Right ventricle myocardium superior (tissue), 1 donor: ENCODE measurements around the gene ZNF549. TPM values are rescaled to one million over a fixed set of nuclear protein-coding genes. Genes with fewer than 3 reads are reported as not detected.
A peak's percentile ranks its signal among the peaks of the same experiment; 100 is the strongest.
"Not testable (repeated sequence)": the region's sequence is repeated elsewhere in the genome, so short reads cannot be mapped to it uniquely, and the experiment has no call there.

Experiments
- ATAC-seq: fragments of 200-7000 bp; cut with Tn5 transposase; one replicate; pipeline ENCODE4 v1.9.1; 2020; ENCODE audit warnings: mild to moderate bottlenecking; ENCODE audit not compliant: poor library complexity
- DNase-seq: peaks from one replicate; pipeline ENCODE4 v3.0.0-alpha.2; 2020
- intact Hi-C: fragments of 100-400 bp; cut with DNase I; formaldehyde crosslinking; loops from one replicate; pipeline ENCODE4 v1.11.2; 2022
- long read RNA-seq: library from polyadenylated mRNA; unstranded; transcript quantifications from one replicate; pipeline ENCODE4 v2.0.0, GENCODE V29; 2021
- total RNA-seq: library from RNA; stranded (reverse); fragmentation: NEBNext Ultra II Directional; extraction: Animal tissue kit (Norgen Biotek cat#: 25700); gene quantifications from one replicate; pipeline ENCODE4 v1.2.1, GENCODE V29; 2021
- donor health status: DM: no; HTN: yes; CAD: no; lungs with severe emphysema.

The ZNF549 gene
- total RNA-seq: 4.2 TPM
- long read RNA-seq, full-length matches to known transcripts: 8 of 8 reads
- long read RNA-seq, partial matches to known transcripts: 0 of 8 reads
- long read RNA-seq, other reads (novel, unspliced or antisense): 0 of 8 reads

DNA sequence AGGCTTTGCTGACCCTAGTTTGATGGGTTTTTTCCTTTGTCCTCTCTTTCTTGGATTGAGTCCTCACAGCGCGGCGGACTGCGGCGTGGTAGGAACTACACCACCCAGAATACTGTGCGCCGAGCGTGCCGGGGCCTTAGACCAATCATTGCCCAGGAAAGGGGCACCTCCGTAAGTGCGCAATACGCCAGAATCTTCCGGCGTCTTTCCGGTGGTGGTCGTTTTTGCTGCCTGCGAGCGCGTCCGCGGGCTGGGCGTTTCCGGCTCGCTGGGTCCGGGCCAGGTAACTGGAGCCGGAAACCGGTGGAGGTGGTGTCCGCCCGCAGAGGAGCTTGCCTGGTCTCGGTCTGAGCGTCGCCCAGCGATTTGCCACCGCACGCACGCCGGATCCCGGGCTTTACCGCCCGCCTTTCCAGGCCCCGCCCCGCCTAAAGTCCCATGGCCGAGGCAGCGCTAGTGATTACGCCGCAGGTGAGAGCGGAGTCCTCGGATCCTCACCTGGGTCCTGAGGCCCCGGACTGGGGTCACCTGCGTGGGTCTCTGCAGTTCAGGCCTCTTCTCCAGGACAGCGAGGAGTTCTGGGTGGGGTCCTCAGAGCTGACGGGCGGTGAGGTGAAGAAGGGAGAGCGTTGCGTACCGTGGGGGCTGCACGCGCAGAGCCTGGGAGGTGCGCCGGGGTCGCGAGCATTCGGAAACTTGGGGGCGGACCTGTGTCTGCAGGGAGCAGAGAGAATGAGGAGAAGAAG is at the start of gene ZNF549:
Gene ZNF549 (plus strand): TSS at position 221 of the 746 bp plus-strand sequence. CDS start 218 bp downstream, at position 439.
- DNase-seq (peak; percentile 92), ATAC-seq (peak; percentile 100)
- intact Hi-C loops: no loop called here

DNA sequence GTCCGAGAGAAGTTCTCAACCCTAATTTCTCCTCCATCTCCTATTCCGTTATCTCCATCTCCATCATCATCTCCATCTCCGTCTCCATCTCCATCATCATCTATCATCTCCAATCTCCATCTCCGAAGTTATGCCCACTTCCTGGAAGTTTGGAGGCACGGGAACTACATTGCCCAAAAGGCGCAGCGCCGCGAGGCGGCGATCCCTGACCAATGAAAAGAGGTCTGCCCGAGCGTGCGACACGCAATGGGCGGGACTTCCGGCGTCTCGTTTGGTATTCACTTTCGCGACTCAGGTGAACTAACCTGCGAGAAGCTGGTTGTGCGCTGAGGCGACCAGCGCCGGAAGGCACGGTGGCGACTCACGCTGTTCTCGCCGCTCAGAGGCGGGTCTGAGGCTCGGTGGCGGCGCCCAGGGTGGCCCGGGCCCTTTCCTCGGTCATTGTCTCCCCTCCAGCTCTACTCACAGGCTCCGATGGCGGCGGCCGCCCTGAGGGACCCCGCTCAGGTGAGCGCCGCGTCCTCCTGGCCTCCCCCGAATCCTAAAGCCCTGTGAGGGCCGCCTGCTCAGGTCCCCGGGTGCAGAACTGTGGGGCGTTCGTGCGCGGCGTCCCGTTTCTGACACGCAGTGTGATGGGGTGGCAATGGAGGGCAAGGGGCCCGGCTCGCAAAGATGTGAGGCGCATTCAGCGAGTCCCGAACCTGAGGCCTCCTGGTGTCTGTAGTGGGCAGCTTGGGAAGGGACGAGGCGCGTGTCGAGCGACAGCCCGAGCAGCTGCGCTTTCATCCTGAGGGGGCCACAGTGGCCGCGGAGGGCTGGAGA is 39.5 kb upstream of the ZNF549 start, which contains the start of gene ZNF419:
Gene ZNF419 (plus strand): TSS at position 274 of the 822 bp plus-strand sequence. CDS start 201 bp downstream, at position 475.
- ATAC-seq: peak; percentile 100

DNA sequence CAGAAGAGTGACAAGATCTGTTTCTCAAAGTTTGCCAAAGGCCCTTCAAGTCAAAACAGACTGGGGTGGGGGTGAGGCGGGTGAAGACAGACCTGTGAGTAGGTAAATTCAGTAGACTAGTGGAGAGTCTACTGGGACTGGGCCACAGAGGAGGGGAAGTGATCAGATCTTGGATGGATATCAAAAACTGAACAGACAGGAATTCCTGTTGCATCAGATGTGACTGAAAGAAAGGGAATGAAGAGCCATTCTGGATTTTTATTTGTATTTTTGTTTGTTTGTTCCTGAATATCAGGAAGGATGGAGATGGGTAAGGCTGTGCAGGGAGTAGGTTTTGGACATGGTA is 38.9 kb upstream of the ZNF549 start:
- DNase-seq, intact Hi-C loops: not testable (repeated sequence)
- ATAC-seq: peak; percentile 28

More for the DNA sequence above, 39.5 kb upstream of the ZNF549 start, which contains the start of gene ZNF419:
- intact Hi-C loops: not testable (repeated sequence)
- DNase-seq: peak; percentile 95

DNA sequence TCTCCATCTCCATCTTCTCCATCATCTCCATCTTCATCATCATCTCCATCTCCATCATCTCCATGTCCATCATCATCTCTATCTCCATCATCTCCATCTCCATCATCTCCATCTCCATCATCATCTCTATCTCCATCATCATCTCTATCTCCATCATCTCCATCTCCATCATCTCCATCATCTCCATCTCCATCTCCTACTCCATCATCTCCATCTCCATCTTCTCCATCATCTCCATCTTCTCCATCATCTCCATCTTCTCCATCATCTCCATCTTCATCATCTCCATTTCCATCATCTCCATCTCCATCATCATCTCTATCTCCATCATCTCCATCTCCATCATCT is 27.9 kb upstream of the ZNF549 start:
- DNase-seq, ATAC-seq, intact Hi-C loops: not testable (repeated sequence)

DNA sequence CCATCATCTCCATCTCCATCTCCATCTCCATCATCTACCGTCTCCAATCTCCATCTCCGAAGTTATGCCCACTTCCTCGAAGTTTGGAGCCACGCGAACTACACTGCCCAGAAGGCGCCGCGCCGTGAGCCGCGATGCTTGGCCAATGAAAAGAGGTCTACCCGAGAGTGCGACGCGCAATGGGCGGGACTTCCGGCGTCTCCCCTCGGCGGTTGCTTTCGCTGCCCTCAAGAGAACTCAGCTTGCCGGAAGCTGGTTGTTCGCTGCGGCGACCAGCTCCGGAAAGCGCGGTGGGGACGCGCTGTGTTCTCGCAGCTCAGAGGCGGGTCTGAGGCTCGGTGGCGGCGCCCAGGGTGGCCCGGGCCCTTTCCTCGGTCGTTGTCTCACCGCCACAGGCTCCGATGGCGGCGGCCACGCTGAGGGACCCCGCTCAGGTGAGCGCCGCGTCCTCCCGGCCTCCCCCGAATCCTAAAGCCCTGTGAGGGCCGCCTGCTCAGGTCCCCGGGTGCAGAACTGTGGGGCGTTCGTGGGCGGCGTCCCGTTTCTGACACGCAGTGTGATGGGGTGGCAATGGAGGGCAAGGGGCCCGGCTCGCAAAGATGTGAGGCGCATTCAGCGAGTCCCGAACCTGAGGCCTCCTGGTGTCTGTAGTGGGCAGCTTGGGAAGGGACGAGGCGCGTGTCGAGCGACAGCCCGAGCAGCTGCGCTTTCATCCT is 27.3 kb upstream of the ZNF549 start, which contains the start of gene ZNF773:
Gene ZNF773 (plus strand): TSS at position 259 of the 716 bp plus-strand sequence. CDS start 143 bp downstream, at position 402.
- peak; percentile 100 for ATAC-seq
- peak; percentile 98 for DNase-seq
- intact Hi-C loops: not testable (repeated sequence)

DNA sequence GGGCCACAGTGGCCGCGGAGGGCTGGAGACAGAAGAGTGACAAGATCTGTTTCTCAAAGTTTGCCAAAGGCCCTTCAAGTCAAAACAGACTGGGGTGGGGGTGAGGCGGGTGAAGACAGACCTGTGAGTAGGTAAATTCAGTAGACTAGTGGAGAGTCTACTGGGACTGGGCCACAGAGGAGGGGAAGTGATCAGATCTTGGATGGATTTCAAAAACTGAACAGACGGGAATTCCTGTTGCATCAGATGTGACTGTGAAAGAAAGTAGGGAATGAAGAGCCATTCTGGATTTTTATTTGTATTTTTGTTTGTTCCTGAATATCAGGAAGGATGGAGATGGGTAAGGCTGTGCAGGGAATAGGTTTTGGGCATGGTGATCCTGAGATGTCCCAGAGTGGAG is 26.8 kb upstream of the ZNF549 start:
- DNase-seq, intact Hi-C loops: not testable (repeated sequence)
- peak; percentile 18 for ATAC-seq

DNA sequence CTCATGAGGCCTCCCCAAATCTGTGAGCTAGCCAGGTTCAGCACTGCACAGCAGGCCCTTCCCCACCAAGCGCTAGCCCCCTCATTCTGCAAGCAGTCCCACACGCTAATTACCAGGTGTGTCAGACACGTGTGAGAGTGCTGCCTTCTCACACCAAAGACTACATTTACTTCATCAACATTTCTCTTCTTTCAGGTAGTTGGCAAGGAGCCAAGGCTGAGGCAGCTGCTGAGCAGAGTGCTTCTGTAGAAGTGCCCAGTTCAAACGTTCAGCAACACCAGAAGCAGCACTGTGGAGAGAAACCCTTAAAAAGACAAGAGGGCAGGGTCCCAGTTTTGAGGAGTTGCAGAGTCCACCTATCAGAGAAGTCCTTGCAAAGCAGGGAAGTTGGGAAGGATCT is 21.0 kb upstream of the ZNF549 start:
- intact Hi-C loops: no loop called here
- DNase-seq (no peak), ATAC-seq (no peak)

DNA sequence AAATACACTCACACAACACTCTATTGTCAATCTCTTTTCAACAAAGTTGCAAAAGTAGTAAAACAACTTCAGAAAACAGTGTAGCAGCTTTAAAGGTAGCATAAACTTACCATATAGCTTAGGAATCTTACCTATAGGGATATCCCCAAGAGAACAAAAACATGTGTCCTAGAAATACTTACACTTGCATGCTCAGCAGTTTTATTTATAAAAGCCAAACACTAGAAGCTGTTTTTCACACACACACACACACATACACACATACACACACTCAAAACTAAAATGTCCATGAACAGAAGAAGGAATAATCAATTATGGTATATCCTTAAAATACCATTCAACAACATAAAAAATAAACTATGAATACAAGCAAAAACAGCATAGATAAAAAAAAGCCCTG is 15.7 kb upstream of the ZNF549 start:
- DNase-seq (no peak), ATAC-seq (no peak)
- intact Hi-C loops: no loop called here

DNA sequence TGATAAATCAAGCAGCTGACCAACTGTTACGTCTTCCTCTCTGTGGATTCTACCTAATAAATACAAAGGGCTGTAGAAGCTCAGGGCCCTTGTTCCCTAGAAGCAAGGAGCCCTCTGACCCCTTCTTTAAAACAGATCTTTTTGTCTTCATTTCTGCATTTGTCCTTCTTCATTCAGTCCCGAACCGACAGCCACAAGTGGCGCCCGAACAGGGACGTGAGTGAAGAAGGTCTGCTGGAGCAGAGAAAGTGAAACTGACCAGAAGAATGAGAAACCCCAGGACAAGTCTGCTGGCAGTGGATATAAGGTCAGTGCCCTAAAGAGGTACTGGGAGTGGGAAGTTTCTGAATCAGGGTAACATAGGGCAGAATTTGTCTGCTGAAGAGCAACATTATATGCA is 14.3 kb upstream of the ZNF549 start:
- DNase-seq (no peak), ATAC-seq (no peak)
- intact Hi-C loops: no loop called here

DNA sequence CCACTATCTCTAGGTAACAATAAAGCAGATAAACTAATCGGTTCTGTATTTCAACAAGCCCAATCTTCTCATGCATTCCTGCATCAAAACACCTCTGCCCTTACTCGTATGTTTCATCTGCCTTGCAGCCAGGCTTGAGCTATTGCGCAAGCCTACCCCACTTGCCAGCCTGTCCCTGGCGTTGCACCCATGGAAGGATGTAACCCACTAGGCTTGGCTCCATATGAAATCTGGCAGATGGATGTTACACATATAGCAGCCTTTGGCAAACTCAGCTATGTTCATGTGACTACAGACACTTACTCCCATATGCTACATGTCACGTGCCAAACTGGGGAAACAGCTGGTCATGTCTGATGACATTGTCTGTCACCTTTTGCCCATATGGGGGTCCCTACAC is 11.9 kb upstream of the ZNF549 start:
- ATAC-seq: no peak
- intact Hi-C loops: no loop called here
- no peak for DNase-seq

DNA sequence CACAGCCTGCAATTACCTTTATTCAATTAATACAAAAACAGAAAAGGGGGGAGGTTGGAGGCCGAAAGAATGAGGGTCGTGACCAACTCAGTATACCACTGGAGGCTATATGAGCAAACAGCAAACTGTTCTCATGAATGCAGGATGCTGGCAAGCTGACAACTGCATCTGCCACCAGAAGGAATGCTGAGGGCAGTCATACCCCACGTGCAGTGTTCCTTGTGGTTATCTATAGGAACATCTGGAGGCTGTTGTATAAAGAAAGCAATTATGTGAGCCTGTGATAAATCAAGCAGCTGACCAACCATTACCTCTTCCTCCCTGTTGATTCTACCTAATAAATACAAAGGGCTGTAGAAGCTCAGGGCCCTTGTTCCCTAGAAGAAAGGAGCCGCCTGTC is 9.1 kb upstream of the ZNF549 start:
- ATAC-seq, intact Hi-C loops, DNase-seq: not testable (repeated sequence)

DNA sequence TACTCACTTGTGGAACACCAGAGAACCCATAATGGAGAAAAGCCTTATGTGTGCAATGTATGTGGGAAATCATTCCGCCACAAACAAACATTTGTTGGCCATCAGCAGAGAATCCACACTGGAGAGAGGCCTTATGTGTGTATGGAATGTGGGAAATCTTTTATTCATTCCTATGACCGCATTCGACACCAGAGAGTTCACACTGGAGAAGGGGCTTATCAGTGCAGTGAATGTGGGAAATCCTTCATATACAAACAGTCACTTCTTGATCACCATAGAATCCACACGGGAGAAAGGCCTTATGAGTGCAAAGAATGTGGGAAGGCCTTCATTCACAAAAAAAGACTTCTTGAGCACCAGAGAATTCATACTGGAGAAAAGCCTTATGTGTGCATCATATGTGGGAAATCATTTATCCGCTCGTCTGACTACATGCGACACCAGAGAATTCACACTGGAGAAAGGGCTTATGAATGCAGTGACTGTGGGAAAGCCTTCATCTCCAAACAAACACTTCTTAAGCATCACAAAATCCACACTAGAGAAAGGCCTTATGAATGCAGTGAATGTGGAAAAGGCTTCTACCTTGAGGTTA is 10.9 kb downstream of the ZNF549 start:
- intact Hi-C loops: no loop called here
- DNase-seq: no peak
- ATAC-seq: no peak

DNA sequence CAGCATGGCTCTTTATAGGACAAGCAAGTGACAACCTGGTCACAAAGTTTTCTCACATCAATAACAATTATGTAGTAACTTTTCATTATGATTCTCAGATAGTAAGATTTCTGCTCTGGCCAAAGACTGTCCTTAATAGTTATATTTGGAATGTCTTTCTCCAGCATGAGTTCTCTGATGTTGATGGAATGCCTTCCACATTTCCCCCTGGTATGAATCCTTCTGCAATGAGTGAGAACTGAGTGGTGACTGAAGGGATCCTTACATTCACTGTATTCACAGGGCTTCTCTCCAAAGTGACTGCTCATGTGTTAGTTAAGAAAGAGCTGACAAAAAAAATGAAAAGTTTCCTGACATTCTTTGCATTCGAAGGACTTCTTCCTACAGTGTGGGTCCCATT is 19.4 kb downstream of the ZNF549 start:
- ATAC-seq (no peak), DNase-seq (no peak)
- intact Hi-C loops: no loop called here

DNA sequence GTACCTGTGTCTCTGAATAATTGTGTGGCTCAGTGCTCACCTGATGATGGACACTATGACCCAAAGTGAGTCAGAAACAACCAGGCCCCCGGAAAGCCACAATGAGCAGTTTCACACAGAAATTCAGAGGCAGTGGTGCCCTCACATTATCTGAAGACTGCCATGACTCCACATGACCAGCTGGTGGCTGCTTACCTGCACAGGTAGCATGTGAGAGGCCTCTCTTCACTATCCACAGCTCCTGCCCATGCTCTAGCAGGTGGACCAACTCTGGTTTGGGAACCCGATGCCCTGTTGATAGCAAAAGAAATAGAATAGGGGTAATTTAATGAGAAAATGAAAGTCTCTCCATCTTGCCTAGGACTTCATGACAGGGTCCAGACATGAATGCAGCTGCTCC is 25.3 kb downstream of the ZNF549 start:
- ATAC-seq (no peak), DNase-seq (no peak)
- intact Hi-C loops: no loop called here

DNA sequence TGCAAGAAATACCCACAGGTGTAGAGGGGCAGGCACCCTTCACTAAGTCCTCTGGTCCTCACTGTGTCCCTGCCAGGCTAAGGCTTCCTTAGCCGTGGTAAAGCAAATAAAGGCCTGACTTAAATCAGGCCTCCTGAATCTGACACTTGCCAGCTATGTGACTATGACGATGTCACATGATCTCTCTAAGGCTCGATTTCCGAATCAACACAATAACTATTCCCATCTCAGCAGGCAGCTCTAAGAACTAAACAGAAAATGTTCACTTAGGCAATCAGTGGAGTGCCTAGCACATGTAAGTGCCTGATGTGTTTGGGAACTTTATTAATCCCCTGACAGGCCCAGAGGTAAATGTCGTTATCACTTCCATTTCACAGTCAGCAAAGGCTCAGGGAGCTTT is 30.5 kb downstream of the ZNF549 start:
- no peak for DNase-seq
- intact Hi-C loops: no loop called here
- ATAC-seq: no peak

DNA sequence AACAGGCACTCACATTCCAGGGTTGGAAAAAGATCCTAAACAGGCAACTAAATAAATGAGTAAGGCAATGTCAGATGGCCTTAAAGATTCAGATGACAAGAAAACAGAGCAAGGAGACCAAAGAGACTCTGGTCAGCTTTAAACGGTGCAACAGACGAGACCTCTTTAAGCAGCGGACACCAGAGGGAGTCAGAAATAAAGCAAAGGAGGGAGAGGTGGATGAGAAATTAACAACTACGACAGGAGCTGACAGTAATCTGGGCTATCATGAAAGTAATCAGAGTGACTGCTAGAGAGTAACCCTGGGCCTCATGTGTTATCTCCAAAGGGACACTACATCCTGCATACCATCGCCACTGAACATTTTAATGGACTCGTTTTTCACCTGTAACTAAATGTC is 31.4 kb downstream of the ZNF549 start:
- ATAC-seq: peak; percentile 14
- intact Hi-C loops: no loop called here
- DNase-seq: no peak

DNA sequence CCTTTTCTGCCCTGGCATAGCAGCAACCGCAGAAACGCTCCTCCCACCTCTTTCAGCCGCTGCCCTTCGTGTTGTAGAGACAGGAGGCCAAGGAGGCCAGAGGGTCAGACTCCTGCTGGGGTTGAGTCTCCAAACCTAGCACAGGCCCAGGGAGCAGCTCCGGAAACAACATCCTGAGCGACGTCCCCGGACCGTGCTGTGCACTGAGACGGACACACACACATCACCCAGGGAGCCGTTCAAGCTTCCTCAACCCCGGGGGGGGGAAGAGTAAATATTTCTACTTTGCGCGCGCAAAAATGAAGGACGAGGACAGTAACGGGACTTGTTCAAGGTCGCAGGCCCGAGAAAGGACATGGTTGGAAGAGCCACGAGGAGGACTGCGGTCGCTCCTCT is 31.9 kb downstream of the ZNF549 start:
- intact Hi-C loops: no loop called here
- peak; percentile 60 for ATAC-seq
- DNase-seq: peak; percentile 46

DNA sequence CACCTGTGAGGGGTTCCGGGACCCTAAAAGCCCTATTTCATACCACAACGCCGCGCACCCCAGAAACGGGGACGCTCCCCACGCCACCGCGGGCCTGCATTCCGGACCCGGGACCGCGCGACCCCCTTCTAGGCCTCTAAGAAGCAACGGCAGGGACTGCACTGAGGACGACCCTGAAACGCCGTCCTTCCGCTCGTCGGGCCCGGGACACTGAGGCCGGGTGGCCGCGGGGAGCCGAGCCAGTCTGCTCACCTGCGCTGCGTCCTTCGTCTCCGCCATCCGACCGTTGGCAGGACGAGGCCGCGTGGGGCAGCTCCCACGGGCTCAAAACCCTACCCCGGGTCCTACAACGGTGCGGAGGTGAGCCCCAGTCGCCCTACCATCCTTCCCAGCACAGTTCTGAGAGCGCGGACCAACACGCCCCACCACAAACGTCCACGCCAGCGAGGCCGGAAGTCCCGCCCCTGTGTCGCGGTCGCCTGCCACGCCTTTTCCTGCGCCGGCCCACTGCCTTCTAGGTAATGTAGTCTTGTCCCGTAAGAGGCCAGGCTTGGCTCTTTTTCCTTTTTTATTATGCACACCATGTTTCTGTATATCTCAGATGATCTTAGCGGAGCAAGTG is 32.4 kb downstream of the ZNF549 start, which contains the start of gene ZNF550:
Gene ZNF550 (minus strand): TSS at position 460 of the 622 bp plus-strand sequence. CDS start 181 bp downstream, at position 279.
- DNase-seq (peak; percentile 96), ATAC-seq (peak; percentile 99)
- intact Hi-C loops: no loop called here
